Measurements from ENCODE around the gene MYOF.
A peak's percentile ranks its signal among the peaks of the same experiment; 100 is the strongest.

Gene MYOF

DNA sequence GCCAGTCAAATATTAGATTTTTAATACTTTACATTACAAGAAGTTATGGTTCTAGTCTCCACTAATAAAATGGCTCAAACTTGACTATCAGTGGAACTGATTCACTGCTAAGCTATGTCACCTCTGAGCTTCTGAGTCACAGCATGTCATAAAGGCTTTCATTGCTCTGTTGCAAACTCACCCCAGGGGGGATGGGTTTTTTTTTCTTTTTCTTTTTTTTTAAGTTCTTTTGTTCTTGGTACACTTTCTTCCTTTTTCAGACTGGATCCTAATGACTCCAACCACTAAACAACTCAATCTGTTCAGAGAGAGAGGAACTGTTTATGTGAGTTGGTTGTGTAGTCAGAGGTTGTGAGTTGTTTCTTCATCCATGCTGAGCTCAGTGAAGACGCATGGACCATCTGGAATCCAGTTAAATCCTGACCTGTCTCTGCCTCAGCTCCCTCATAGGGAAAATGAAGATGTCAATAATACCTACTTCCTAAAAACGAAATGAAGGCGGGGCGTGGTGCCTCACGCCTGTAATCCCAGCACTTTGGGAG lies 11.0 kb downstream of the MYOF start:
- ATAC-seq: peak; percentile 59
- TF ChIP-seq ZFP3 (CRISPR knock-in tag; IDR thresholded peaks at IDR 0.05) (no peak), ESRRG (CRISPR knock-in tag; IDR thresholded peaks at IDR 0.05) (no peak), ISL1 (CRISPR knock-in tag; IDR thresholded peaks at IDR 0.05) (0 out of 2 replicates have a peak, but pooled peaks have one; percentile 53)

DNA sequence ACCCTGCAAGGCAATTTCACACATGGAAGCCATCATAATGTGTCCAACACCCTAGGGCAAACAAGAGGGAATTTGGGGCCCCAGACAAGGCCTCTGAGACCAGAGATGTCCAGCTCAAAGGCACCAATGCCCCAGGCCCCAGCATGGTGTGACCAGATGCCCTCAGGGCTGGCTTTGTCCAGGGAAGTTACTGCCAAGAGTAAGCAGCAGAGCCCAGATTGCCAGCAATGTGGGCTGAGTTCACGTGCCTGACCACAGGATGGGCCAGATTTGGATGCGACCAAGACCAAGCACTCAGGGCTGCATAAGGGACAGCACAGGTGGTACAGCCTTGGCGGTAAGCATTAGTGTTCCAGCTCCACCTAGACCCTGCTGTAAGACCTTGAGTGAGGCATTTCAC lies 12.7 kb downstream of the MYOF start:
- no peak for ATAC-seq
- TF ChIP-seq SNAI2 (CRISPR knock-in tag; IDR thresholded peaks at IDR 0.05) (no peak), TCF4 (CRISPR knock-in tag; IDR thresholded peaks at IDR 0.05; ENCODE audit: borderline replicate concordance) (no peak), ZFP30 (CRISPR knock-in tag; IDR thresholded peaks at IDR 0.05) (no peak), RARB (CRISPR knock-in tag; IDR thresholded peaks at IDR 0.05) (no peak), POU6F1 (CRISPR knock-in tag; IDR thresholded peaks at IDR 0.05; ENCODE audit: borderline replicate concordance, low read depth) (no peak), PPARA (CRISPR knock-in tag; IDR thresholded peaks at IDR 0.05; ENCODE audit: borderline replicate concordance) (no peak), CSDC2 (CRISPR knock-in tag; IDR thresholded peaks at IDR 0.05) (no peak), BACH2 (CRISPR knock-in tag; IDR thresholded peaks at IDR 0.05; ENCODE audit: borderline replicate concordance) (no peak), CSRNP3 (CRISPR knock-in tag; IDR thresholded peaks at IDR 0.05) (no peak), ZFP3 (CRISPR knock-in tag; IDR thresholded peaks at IDR 0.05) (no peak), GLIS3 (CRISPR knock-in tag; IDR thresholded peaks at IDR 0.05) (no peak), ZNF70 (CRISPR knock-in tag; IDR thresholded peaks at IDR 0.05) (no peak), ZNF565 (CRISPR knock-in tag; conservative IDR thresholded peaks at IDR 0.05; ENCODE audit: low read depth) (no peak), ESRRG (CRISPR knock-in tag; IDR thresholded peaks at IDR 0.05) (no peak), ZNF8 (CRISPR knock-in tag; IDR thresholded peaks at IDR 0.05) (no peak), ARNTL (CRISPR knock-in tag; IDR thresholded peaks at IDR 0.05; ENCODE audit: borderline replicate concordance, low read depth) (no peak)
- TF ChIP-seq, protein P1, sequence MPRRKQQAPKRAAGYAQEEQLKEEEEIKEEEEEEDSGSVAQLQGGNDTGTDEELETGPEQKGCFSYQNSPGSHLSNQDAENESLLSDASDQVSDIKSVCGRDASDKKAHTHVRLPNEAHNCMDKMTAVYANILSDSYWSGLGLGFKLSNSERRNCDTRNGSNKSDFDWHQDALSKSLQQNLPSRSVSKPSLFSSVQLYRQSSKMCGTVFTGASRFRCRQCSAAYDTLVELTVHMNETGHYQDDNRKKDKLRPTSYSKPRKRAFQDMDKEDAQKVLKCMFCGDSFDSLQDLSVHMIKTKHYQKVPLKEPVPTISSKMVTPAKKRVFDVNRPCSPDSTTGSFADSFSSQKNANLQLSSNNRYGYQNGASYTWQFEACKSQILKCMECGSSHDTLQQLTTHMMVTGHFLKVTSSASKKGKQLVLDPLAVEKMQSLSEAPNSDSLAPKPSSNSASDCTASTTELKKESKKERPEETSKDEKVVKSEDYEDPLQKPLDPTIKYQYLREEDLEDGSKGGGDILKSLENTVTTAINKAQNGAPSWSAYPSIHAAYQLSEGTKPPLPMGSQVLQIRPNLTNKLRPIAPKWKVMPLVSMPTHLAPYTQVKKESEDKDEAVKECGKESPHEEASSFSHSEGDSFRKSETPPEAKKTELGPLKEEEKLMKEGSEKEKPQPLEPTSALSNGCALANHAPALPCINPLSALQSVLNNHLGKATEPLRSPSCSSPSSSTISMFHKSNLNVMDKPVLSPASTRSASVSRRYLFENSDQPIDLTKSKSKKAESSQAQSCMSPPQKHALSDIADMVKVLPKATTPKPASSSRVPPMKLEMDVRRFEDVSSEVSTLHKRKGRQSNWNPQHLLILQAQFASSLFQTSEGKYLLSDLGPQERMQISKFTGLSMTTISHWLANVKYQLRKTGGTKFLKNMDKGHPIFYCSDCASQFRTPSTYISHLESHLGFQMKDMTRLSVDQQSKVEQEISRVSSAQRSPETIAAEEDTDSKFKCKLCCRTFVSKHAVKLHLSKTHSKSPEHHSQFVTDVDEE (CRISPR knock-in tag; IDR thresholded peaks at IDR 0.05): no peak
- TF ChIP-seq, protein P2, sequence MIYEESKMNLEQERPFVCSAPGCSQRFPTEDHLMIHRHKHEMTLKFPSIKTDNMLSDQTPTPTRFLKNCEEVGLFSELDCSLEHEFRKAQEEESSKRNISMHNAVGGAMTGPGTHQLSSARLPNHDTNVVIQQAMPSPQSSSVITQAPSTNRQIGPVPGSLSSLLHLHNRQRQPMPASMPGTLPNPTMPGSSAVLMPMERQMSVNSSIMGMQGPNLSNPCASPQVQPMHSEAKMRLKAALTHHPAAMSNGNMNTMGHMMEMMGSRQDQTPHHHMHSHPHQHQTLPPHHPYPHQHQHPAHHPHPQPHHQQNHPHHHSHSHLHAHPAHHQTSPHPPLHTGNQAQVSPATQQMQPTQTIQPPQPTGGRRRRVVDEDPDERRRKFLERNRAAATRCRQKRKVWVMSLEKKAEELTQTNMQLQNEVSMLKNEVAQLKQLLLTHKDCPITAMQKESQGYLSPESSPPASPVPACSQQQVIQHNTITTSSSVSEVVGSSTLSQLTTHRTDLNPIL (CRISPR knock-in tag; IDR thresholded peaks at IDR 0.05; ENCODE audit: low read depth): no peak
- TF ChIP-seq, protein P3, sequence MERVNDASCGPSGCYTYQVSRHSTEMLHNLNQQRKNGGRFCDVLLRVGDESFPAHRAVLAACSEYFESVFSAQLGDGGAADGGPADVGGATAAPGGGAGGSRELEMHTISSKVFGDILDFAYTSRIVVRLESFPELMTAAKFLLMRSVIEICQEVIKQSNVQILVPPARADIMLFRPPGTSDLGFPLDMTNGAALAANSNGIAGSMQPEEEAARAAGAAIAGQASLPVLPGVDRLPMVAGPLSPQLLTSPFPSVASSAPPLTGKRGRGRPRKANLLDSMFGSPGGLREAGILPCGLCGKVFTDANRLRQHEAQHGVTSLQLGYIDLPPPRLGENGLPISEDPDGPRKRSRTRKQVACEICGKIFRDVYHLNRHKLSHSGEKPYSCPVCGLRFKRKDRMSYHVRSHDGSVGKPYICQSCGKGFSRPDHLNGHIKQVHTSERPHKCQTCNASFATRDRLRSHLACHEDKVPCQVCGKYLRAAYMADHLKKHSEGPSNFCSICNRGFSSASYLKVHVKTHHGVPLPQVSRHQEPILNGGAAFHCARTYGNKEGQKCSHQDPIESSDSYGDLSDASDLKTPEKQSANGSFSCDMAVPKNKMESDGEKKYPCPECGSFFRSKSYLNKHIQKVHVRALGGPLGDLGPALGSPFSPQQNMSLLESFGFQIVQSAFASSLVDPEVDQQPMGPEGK (CRISPR knock-in tag; IDR thresholded peaks at IDR 0.05; ENCODE audit: borderline replicate concordance): no peak

- peak; percentile 71 for ATAC-seq
- TF ChIP-seq ZC3H10 (CRISPR knock-in tag; IDR thresholded peaks at IDR 0.05): no peak
- TF ChIP-seq ISL1 (CRISPR knock-in tag; IDR thresholded peaks at IDR 0.05): peak; percentile 36; the same call in 1 of the 2 replicates
These were observed 13.5 kb downstream of the MYOF start for GRCh38 chr10:93468461-93469213.

All from SK-N-SH treated with all-trans-retinoic acid at 6 μM for 48 hours (cell line).